Measurements from ENCODE around the gene FCN3.

DNA sequence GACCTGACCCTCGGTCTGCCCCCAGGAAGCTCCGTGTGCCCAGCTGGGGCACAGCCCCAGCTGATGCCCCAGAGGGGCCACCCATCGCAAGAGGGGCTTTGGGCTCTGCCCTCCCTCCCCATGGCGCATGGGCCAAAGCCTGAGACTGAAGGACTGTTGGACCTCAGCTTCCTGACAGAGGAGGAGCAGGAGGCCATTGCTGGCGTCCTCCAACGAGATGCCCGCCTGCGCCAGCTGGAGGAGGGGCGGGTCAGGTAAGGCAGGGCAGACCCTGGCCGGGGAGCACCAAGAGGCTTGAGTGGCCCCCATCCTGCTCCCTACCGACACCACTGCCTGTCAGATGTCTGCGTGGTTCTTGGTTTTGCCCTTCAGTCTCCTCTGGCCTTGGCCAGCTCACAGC is 29.4 kb downstream of the FCN3 start:
- TF ChIP-seq, protein P1, sequence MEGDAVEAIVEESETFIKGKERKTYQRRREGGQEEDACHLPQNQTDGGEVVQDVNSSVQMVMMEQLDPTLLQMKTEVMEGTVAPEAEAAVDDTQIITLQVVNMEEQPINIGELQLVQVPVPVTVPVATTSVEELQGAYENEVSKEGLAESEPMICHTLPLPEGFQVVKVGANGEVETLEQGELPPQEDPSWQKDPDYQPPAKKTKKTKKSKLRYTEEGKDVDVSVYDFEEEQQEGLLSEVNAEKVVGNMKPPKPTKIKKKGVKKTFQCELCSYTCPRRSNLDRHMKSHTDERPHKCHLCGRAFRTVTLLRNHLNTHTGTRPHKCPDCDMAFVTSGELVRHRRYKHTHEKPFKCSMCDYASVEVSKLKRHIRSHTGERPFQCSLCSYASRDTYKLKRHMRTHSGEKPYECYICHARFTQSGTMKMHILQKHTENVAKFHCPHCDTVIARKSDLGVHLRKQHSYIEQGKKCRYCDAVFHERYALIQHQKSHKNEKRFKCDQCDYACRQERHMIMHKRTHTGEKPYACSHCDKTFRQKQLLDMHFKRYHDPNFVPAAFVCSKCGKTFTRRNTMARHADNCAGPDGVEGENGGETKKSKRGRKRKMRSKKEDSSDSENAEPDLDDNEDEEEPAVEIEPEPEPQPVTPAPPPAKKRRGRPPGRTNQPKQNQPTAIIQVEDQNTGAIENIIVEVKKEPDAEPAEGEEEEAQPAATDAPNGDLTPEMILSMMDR (IDR thresholded peaks at IDR 0.05) = no peak
- TF ChIP-seq POLR2A (IDR thresholded peaks at IDR 0.05) = no peak
